Cortex of kidney (tissue), 1 donor: ENCODE results near the gene GALNT13.

Experiments used
- DNase-seq: peaks from one replicate; lab custom pipeline; 2025; lab: John Stamatoyannopoulos, UW

The GALNT13 gene

GRCh38 chr2:153871231-153872221 lies at the start of gene GALNT13:
GALNT13 (plus strand) TSS chr2:153871922.
- no peak for DNase-seq

- no peak for DNase-seq
These were observed 47.8 kb upstream of the GALNT13 start for GRCh38 chr2:153823880-153824279.

DNA sequence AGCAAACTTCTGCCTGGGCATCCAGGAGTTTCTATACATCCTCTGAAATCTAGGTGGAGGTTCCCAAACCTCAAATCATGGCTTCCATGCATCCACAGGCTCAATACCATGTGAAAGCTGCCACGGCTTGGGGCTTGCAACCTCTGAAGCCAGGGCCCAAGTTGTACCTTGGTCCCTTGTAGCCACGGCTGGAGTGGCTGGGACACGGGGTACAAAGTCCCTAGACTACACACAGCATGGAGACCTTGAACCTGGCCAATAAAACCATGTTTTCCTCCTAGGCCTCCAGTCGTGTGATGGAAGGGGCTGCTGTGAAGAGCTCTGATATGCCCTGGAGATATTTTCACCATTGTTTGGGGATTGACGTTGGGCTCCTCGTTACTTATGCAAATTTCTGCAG lies 43.4 kb upstream of the GALNT13 start:
- DNase-seq = no peak

DNA sequence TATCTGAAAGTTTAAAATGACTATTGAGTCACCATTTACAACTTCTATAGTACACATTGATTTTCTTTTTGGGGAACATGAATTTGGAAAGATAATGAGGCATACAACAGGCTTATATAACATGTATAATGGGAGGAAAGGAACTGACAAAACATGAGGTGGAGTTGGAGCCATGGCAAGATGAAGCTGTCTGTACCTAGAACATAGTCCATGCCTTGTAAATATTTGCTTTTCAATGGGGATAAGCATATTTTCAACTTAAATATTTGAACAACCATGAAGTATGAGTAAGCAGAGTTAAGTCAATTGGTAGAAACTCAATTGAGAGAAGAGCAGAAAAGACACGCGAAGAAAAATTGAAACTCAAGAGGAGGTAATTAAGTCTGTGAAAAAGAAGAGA lies 37.1 kb upstream of the GALNT13 start:
- DNase-seq = no peak

- no peak for DNase-seq
These were observed 13.5 kb upstream of the GALNT13 start for GRCh38 chr2:153858250-153858649.

DNA sequence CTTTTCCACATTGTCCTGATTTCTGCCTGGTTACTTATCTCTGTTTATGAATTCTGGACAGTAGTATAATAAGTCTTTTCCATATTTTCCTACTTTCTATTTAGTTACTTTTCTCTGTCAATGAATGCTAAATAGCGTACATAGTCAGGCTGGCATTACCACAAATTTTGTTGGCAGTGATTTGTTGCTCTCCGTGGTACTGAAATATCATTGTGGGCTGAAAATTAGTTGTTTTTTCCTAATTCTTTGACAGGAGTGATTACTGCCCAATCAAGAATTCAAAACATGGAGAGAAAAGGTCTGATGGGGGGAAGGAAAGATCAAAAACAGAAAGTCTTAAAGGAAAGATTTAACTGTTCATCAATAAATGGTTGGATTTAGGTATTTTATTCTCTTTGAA lies 7.7 kb upstream of the GALNT13 start:
- DNase-seq = no peak

GRCh38 chr2:153866595-153866994 lies 5.1 kb upstream of the GALNT13 start:
- DNase-seq = no peak

DNA sequence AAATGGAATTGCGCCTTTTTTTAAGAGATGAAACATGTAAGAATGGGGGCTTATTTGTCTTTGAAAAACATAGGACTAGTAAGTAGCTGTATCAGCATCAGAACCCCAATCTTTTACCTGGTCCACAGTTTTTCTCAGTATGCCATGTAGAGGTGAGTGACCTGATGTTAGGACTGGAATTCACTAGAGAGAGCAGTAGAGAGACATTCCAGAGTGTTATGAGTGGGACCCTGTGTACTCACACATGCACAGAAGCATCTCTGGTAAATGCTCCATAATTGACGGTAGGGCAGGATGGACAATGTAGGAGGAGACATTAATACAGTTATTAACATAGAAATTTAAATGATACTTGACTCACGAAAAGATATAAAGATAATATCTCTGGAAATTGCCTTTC lies 1.4 kb upstream of the GALNT13 start:
- no peak for DNase-seq

DNA sequence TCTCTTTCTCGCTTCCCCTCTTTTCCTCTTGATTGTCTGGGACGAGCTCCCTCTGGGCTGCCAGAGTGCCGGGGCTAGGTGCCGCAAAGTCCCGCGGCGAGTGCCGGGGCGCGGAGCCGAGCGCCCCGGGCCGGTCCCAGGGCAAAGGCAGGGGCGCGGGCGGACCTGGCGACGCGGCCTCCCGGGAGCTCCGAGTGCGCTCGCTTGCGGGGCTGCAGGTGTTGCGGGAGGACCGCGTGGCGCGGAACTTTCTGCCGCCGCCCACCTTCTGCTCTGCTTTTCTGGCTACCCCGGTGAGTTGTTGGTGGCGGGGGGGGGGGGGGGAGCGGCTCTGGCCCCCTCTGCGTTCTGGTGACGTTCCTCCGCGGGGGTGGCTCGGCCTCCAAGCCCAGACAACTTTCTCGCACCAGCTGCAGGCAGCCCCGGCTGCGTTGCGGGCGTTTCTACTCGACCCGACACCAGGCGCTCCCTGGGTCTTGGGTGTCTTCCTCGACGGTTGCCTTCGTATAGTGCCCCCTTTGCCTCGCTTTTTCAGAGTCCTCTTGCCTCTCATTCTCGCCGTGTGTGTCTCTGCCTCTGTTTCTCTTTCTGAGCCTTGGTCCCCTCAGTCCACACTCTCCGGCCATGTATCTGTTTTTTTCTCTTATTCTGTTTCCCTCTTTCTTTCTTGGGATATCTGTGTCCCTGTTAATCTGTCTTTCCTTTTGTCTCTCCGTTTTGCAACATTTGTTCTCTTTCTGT lies 759 bp downstream of the GALNT13 start:
- no peak for DNase-seq

- DNase-seq = no peak
These were observed 1.6 kb downstream of the GALNT13 start for GRCh38 chr2:153873052-153874048.

GRCh38 chr2:153875801-153876466 lies 4.2 kb downstream of the GALNT13 start:
- DNase-seq = no peak

GRCh38 chr2:153880926-153881325 lies 9.2 kb downstream of the GALNT13 start:
- DNase-seq = no peak

DNA sequence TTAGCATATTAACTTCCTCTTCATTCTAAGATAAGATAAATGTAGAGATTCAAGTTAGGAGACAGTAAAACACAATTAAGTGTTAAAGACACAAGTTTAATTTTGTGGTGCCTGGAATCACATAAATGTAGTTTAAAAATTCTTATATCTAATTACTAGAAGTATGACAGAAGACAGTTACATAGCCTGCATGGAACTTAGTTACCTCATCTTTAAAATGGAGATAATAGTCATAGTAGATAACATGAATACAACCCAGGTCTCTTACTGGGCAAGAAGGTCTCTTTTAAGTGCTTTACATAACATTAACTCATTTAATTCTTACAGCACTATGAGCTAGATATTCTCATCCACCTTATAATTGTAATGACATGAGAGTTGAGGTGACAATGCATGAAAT lies 15.1 kb downstream of the GALNT13 start:
- DNase-seq = no peak

DNA sequence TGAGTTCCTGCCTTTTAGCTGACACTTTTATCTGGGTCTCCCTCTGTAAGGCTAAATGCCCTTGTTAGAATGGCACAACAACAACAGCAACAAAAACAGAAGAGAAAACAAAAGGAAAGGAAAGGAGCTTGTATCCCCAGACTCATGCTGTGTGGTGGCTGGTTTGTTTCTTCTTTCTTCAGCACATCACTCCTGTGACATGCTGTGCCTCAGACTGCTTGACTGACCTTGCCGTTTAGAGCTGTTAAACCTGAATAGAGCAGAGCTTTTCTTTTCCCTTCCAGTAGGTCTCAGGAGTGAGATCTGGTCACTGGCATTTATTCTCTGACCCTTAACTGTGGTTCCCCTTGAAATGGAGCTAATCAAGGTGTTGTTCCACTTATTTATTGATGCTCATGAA lies 18.9 kb downstream of the GALNT13 start:
- DNase-seq = no peak

DNA sequence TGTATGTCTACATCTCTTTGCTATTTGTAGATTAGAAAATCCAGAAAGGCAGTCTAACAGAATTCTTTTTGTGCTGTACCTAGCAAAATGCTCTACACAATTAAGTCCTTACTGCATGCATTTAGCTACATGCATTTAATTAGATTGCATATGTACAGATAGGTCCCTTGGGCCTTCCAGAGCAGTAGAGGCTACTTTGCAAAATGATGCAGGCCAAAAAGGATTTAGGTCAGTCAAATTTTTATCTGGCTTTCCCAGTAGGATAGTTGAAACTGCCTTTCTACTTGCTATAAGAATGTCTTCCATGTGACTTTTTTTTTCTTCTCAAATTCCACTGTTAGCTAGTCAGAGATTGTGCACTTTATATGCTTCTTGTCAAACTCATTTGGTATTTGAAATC lies 19.3 kb downstream of the GALNT13 start:
- no peak for DNase-seq

GRCh38 chr2:153912798-153913396 lies 41.2 kb downstream of the GALNT13 start:
- DNase-seq = no peak

DNA sequence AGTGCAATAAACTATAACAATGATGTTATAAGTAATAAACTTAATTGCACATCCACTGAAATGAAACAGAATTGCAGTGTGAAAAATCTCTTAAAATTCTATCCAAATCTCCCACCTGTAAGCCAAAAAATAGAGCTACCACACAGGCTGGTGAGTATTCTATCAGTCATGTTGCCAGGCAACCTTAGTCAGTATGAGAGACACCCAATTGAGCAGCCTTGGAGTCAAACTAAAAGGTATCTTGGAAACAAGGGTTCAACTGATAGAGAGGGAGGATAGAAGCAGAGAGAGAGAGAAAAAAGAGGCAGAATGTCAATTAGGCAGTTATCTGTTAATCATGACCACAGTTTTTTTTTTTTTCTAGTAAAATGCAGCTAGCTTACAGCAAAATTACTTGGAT lies 45.8 kb downstream of the GALNT13 start:
- DNase-seq = no peak

DNA sequence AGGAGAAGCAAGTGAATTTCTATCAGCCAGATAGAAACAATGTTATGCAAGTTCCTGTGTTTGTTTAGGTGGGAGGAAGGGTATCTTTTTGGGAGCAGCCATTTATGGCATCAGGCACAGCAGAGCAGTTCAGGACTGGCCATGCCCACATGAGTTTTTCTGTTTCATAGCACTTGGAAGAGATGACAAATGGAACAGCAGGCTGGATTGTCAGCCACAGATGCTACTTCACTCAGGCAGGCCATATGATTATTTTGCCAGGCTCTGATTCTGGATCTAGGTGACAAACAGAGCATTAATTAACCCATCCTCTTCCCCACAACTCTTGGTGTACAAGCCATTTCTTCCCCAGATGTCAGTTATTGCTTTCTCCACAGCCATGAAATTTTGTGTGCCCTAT lies 63.8 kb downstream of the GALNT13 start:
- DNase-seq = no peak

GRCh38 chr2:153939124-153939796 lies 67.5 kb downstream of the GALNT13 start:
- DNase-seq = no peak

DNA sequence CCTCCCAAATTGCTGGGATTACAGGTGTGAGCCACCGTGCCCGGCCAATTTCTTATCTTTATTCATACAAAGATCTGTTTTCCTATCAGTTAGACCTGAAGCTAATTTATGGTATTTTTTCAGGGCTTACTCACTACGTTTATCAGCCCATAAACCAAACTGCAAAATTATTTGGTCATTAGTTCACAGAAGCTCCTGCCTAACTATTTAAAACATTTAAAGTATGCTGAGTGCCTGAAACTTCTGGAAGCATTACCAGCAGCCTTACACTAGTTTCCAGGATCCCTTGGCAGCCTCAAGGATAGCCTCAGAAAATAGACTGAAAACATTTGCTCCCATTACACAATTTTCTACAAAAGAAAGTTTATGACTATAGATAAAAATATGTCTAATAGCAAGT lies 68.8 kb downstream of the GALNT13 start:
- no peak for DNase-seq
